Stimulated activated memory B cell treated with anti-CD40 and anti-IgM and Interleukin-4, amounts not matched to agents 10 μg/mL and 1 μg/mL and 100 μg/mL, for 72 hours (primary cell): ENCODE results near the gene REV3L.

Experiments
- ATAC-seq: fragments of 150-1000 bp; cut with Tn5 transposase; 2 replicates; pipeline ENCODE4 v1.10.0; 2021
- H3K27ac Mint-ChIP-seq: one replicate; pipeline ENCODE4 v1.8.0; 2022; ENCODE audit warnings: mild to moderate bottlenecking, mixed read lengths
- H3K27me3 Mint-ChIP-seq: one replicate; pipeline ENCODE4 v1.8.0; 2022; ENCODE audit warnings: mixed read lengths
- H3K36me3 Mint-ChIP-seq: one replicate; pipeline ENCODE4 v1.8.0; 2022; ENCODE audit warnings: mixed read lengths
- H3K4me1 Mint-ChIP-seq: one replicate; pipeline ENCODE4 v1.8.0; 2022; ENCODE audit warnings: mixed read lengths
- H3K4me3 Mint-ChIP-seq: one replicate; pipeline ENCODE4 v1.8.0; 2022; ENCODE audit warnings: mild to moderate bottlenecking, moderate library complexity, mixed read lengths
- H3K9me3 Mint-ChIP-seq: one replicate; pipeline ENCODE4 v1.8.0; 2022; ENCODE audit warnings: mixed read lengths

REV3L gene

GRCh38 chr6:111462770-111463391 lies 20.1 kb downstream of the REV3L start:
- H3K4me1 Mint-ChIP-seq, result peaks cover 15% of the 10 kb centered on the region

GRCh38 chr6:111461860-111462259 lies 21.2 kb downstream of the REV3L start:
- no peak overlapping the region for H3K4me3 Mint-ChIP-seq
- H3K36me3 Mint-ChIP-seq, result peaks cover 32% of the 10 kb centered on the region
- peaks cover 22% of the 10 kb centered on the region for H3K4me1 Mint-ChIP-seq
- no peaks in the 10 kb centered on the region for H3K27me3 Mint-ChIP-seq
- peaks cover 14% of the 10 kb centered on the region for H3K9me3 Mint-ChIP-seq
- no peak overlapping the region for H3K27ac Mint-ChIP-seq
- no peak for ATAC-seq

More at GRCh38 chr6:111462770-111463391, 20.1 kb downstream of the REV3L start:
- Mint-ChIP-seq H3K27ac (no peak overlapping the region), H3K9me3 (peaks cover 14% of the 10 kb centered on the region), H3K4me3 (no peak overlapping the region), H3K36me3 (peaks cover 25% of the 10 kb centered on the region), H3K27me3 (no peaks in the 10 kb centered on the region)
- no peak for ATAC-seq

GRCh38 chr6:111458670-111459232 lies 24.3 kb downstream of the REV3L start:
- no peak overlapping the region for H3K4me3 Mint-ChIP-seq
- peaks cover 29% of the 10 kb centered on the region for H3K4me1 Mint-ChIP-seq
- H3K27ac Mint-ChIP-seq, result no peak overlapping the region
- H3K36me3 Mint-ChIP-seq, result peaks cover 44% of the 10 kb centered on the region
- ATAC-seq, result no peak
- peaks cover 14% of the 10 kb centered on the region for H3K9me3 Mint-ChIP-seq
- no peaks in the 10 kb centered on the region for H3K27me3 Mint-ChIP-seq

GRCh38 chr6:111456208-111456607 lies 26.8 kb downstream of the REV3L start:
- Mint-ChIP-seq H3K27me3 (no peaks in the 10 kb centered on the region), H3K4me1 (peaks cover 27% of the 10 kb centered on the region), H3K9me3 (peaks cover 14% of the 10 kb centered on the region), H3K36me3 (peaks cover 44% of the 10 kb centered on the region), H3K4me3 (no peak overlapping the region), H3K27ac (no peak overlapping the region)
- no peak for ATAC-seq

DNA sequence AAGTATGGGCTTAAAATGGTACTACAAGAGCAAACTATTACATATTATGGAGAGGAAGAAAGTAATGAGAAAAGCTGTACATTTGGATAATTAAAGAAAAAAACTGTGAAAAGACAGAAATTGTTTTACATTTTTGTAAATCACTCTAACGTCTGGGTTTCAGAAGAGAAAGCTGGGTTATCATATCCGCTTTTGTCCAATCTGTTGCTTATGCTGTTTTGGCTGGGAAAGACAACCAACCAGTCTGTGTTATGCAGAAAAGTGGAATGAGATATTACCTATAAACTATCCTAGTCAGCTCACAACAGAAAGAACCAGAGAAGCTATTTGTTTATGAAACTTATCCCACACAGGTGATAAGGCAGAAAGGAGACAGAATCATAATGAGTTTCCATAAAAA lies 32.4 kb downstream of the REV3L start:
- Mint-ChIP-seq H3K4me3 (no peak overlapping the region), H3K27me3 (no peaks in the 10 kb centered on the region), H3K9me3 (no peaks in the 10 kb centered on the region), H3K27ac (no peak overlapping the region), H3K4me1 (peaks cover 48% of the 10 kb centered on the region), H3K36me3 (peaks cover 35% of the 10 kb centered on the region)
- no peak for ATAC-seq

GRCh38 chr6:111450087-111450486 lies 32.9 kb downstream of the REV3L start:
- H3K27ac Mint-ChIP-seq, result no peak overlapping the region
- peaks cover 32% of the 10 kb centered on the region for H3K36me3 Mint-ChIP-seq
- H3K9me3 Mint-ChIP-seq, result no peaks in the 10 kb centered on the region
- H3K4me3 Mint-ChIP-seq, result no peak overlapping the region
- no peaks in the 10 kb centered on the region for H3K27me3 Mint-ChIP-seq
- no peak for ATAC-seq
- peaks cover 49% of the 10 kb centered on the region for H3K4me1 Mint-ChIP-seq

GRCh38 chr6:111449129-111449528 lies 33.9 kb downstream of the REV3L start:
- Mint-ChIP-seq H3K27ac (no peak overlapping the region), H3K36me3 (peaks cover 23% of the 10 kb centered on the region), H3K4me1 (peaks cover 48% of the 10 kb centered on the region), H3K9me3 (no peaks in the 10 kb centered on the region), H3K4me3 (no peak overlapping the region), H3K27me3 (no peaks in the 10 kb centered on the region)
- no peak for ATAC-seq

DNA sequence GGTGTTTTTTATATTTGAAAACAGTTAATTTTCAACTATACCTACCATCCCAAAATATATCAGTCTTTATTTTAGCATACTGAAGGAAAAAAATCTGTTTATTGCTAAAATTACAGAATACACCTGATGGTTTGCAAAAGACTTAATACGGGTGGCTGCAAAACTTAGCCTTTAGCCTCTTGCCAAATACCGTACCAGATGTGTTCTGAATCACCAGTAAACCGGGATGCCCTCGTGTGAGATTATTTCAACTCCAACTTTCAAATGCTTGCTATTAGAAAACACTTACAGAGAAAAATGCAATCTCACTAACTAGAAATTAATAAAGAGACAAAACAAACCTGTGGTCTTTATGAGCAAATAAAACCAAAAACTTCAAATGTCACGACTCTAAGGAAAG lies 36.0 kb downstream of the REV3L start:
- no peak for ATAC-seq
- H3K27ac Mint-ChIP-seq, result no peak overlapping the region
- no peak overlapping the region for H3K4me3 Mint-ChIP-seq
- no peaks in the 10 kb centered on the region for H3K9me3 Mint-ChIP-seq
- H3K36me3 Mint-ChIP-seq, result peaks cover 22% of the 10 kb centered on the region
- no peaks in the 10 kb centered on the region for H3K27me3 Mint-ChIP-seq
- peaks cover 59% of the 10 kb centered on the region for H3K4me1 Mint-ChIP-seq

- no peaks in the 10 kb centered on the region for H3K27me3 Mint-ChIP-seq
- H3K27ac Mint-ChIP-seq, result no peak overlapping the region
- no peak for ATAC-seq
- peaks cover 63% of the 10 kb centered on the region for H3K4me1 Mint-ChIP-seq
- H3K4me3 Mint-ChIP-seq, result no peak overlapping the region
- no peaks in the 10 kb centered on the region for H3K9me3 Mint-ChIP-seq
- H3K36me3 Mint-ChIP-seq, result peaks cover 22% of the 10 kb centered on the region
These were observed 37.2 kb downstream of the REV3L start for GRCh38 chr6:111445861-111446267.

GRCh38 chr6:111444794-111445193 lies 38.2 kb downstream of the REV3L start:
- no peak overlapping the region for H3K4me3 Mint-ChIP-seq

GRCh38 chr6:111441678-111442243 lies 41.3 kb downstream of the REV3L start:
- no peaks in the 10 kb centered on the region for H3K27me3 Mint-ChIP-seq
- peaks cover 41% of the 10 kb centered on the region for H3K4me1 Mint-ChIP-seq
- H3K4me3 Mint-ChIP-seq, result peak overlapping the region; percentile 42
- H3K27ac Mint-ChIP-seq, result peak overlapping the region; percentile 77
- no peaks in the 10 kb centered on the region for H3K36me3 Mint-ChIP-seq
- no peaks in the 10 kb centered on the region for H3K9me3 Mint-ChIP-seq
- peak; percentile 67 for ATAC-seq

More at GRCh38 chr6:111444794-111445193, 38.2 kb downstream of the REV3L start:
- H3K27me3 Mint-ChIP-seq, result no peaks in the 10 kb centered on the region
- no peaks in the 10 kb centered on the region for H3K9me3 Mint-ChIP-seq
- peaks cover 55% of the 10 kb centered on the region for H3K4me1 Mint-ChIP-seq
- no peak overlapping the region for H3K27ac Mint-ChIP-seq
- no peak for ATAC-seq
- peaks cover 14% of the 10 kb centered on the region for H3K36me3 Mint-ChIP-seq

- ATAC-seq, result no peak
- Mint-ChIP-seq H3K27ac (no peak overlapping the region), H3K36me3 (peaks cover 23% of the 10 kb centered on the region), H3K9me3 (peaks cover 8% of the 10 kb centered on the region), H3K4me3 (no peak overlapping the region), H3K4me1 (peaks cover 53% of the 10 kb centered on the region), H3K27me3 (no peaks in the 10 kb centered on the region)
These were observed 43.8 kb downstream of the REV3L start for GRCh38 chr6:111439171-111439570.

GRCh38 chr6:111437573-111437972 lies 45.4 kb downstream of the REV3L start:
- Mint-ChIP-seq H3K4me3 (no peak overlapping the region), H3K36me3 (peaks cover 28% of the 10 kb centered on the region), H3K9me3 (peaks cover 8% of the 10 kb centered on the region), H3K27me3 (no peaks in the 10 kb centered on the region), H3K27ac (no peak overlapping the region), H3K4me1 (peaks cover 58% of the 10 kb centered on the region)
- no peak for ATAC-seq

- H3K9me3 Mint-ChIP-seq, result peaks cover 24% of the 10 kb centered on the region
- no peak for ATAC-seq
- peaks cover 71% of the 10 kb centered on the region for H3K4me1 Mint-ChIP-seq
- no peaks in the 10 kb centered on the region for H3K27me3 Mint-ChIP-seq
- H3K27ac Mint-ChIP-seq, result no peak overlapping the region
- no peak overlapping the region for H3K4me3 Mint-ChIP-seq
- peaks cover 63% of the 10 kb centered on the region for H3K36me3 Mint-ChIP-seq
These were observed 50.5 kb downstream of the REV3L start for GRCh38 chr6:111432511-111432910.

- Mint-ChIP-seq H3K9me3 (peaks cover 23% of the 10 kb centered on the region), H3K36me3 (peaks cover 60% of the 10 kb centered on the region), H3K27ac (no peak overlapping the region), H3K4me3 (no peak overlapping the region), H3K4me1 (peaks cover 68% of the 10 kb centered on the region), H3K27me3 (no peaks in the 10 kb centered on the region)
- ATAC-seq, result no peak
These were observed 52.2 kb downstream of the REV3L start for GRCh38 chr6:111430605-111431376.
